Liver (tissue), 3 donors: ENCODE data around the gene PDE4B.

Experiments used
- JUND ChIP-seq, 2 donors: IDR thresholded peaks; 2 replicates each; pipeline ENCODE4 v1.6.1; 2016; ENCODE audit warnings: antibody characterized with exemption in 2 of 2
- SP1 ChIP-seq: IDR thresholded peaks from 2 replicates; pipeline ENCODE4 v1.6.1; 2018; ENCODE audit warnings: antibody characterized with exemption, mild to moderate bottlenecking
- YY1 ChIP-seq: IDR thresholded peaks from 2 replicates; pipeline ENCODE4 v1.6.1; 2016; ENCODE audit warnings: antibody characterized with exemption, mild to moderate bottlenecking
- TF ChIP-seq, protein P1 (sequence below): fragments of 150-350 bp; IDR thresholded peaks from 2 replicates; pipeline ENCODE4 v1.5.1; 2017; ENCODE audit warnings: improper control_type of control experiment, low read depth, low read length; ENCODE audit not compliant: missing input control
- TF ChIP-seq, protein P2 (sequence below): IDR thresholded peaks from 2 replicates; pipeline ENCODE4 v1.6.1; 2016; ENCODE audit warnings: antibody characterized with exemption
- TF ChIP-seq, protein P3 (sequence below): IDR thresholded peaks from 2 replicates; pipeline ENCODE4 v1.6.1; 2016; ENCODE audit warnings: antibody characterized with exemption, mild to moderate bottlenecking
- donor health status: healthy.
- donor health status: healthy.

DNA sequence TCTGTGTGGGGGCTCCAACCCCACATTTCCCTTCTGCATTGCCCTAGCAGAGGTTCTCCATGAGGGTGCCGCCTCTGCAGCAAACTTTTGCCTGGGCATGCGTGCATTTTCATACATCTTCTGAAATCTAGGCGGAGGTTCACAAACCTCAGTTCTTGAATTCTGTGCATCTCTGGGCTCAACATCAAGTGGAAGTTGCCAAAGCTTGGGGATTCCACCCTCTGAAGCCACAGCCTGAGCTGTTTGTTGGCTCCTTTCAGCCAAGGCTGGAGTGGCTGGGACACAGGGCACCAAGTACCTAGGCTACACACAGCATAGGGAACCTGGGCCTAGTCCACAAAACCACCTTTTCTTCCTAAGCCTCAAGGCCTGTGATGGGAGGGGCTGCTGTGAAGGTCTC is 235.3 kb downstream of the PDE4B start:
- no peak for TF ChIP-seq JUND (IDR thresholded peaks at IDR 0.05)
- TF ChIP-seq, protein P1, sequence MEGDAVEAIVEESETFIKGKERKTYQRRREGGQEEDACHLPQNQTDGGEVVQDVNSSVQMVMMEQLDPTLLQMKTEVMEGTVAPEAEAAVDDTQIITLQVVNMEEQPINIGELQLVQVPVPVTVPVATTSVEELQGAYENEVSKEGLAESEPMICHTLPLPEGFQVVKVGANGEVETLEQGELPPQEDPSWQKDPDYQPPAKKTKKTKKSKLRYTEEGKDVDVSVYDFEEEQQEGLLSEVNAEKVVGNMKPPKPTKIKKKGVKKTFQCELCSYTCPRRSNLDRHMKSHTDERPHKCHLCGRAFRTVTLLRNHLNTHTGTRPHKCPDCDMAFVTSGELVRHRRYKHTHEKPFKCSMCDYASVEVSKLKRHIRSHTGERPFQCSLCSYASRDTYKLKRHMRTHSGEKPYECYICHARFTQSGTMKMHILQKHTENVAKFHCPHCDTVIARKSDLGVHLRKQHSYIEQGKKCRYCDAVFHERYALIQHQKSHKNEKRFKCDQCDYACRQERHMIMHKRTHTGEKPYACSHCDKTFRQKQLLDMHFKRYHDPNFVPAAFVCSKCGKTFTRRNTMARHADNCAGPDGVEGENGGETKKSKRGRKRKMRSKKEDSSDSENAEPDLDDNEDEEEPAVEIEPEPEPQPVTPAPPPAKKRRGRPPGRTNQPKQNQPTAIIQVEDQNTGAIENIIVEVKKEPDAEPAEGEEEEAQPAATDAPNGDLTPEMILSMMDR = no peak
- no peak for TF ChIP-seq SP1
- TF ChIP-seq, protein P2, sequence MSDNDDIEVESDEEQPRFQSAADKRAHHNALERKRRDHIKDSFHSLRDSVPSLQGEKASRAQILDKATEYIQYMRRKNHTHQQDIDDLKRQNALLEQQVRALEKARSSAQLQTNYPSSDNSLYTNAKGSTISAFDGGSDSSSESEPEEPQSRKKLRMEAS = no peak
- TF ChIP-seq, protein P3, sequence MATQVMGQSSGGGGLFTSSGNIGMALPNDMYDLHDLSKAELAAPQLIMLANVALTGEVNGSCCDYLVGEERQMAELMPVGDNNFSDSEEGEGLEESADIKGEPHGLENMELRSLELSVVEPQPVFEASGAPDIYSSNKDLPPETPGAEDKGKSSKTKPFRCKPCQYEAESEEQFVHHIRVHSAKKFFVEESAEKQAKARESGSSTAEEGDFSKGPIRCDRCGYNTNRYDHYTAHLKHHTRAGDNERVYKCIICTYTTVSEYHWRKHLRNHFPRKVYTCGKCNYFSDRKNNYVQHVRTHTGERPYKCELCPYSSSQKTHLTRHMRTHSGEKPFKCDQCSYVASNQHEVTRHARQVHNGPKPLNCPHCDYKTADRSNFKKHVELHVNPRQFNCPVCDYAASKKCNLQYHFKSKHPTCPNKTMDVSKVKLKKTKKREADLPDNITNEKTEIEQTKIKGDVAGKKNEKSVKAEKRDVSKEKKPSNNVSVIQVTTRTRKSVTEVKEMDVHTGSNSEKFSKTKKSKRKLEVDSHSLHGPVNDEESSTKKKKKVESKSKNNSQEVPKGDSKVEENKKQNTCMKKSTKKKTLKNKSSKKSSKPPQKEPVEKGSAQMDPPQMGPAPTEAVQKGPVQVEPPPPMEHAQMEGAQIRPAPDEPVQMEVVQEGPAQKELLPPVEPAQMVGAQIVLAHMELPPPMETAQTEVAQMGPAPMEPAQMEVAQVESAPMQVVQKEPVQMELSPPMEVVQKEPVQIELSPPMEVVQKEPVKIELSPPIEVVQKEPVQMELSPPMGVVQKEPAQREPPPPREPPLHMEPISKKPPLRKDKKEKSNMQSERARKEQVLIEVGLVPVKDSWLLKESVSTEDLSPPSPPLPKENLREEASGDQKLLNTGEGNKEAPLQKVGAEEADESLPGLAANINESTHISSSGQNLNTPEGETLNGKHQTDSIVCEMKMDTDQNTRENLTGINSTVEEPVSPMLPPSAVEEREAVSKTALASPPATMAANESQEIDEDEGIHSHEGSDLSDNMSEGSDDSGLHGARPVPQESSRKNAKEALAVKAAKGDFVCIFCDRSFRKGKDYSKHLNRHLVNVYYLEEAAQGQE = no peak
- no peak for TF ChIP-seq YY1
